Tibial artery (tissue), 4 donors: ENCODE results near the gene PTGR1.
A peak's percentile ranks its signal among the peaks of the same experiment; 100 is the strongest.

Experiments
- DNase-seq, 2 donors: peaks; one replicate each; pipeline ENCODE4 v3.0.0-alpha.2; 2019
- H3K27ac ChIP-seq, 2 donors: fragments of 200-600 bp; sonication (generic) in 1 of 2; 1 replicate in 1 of 2; 2 replicates in 1 of 2; pipeline ENCODE4 v1.5.1; 2018 to 2019; ENCODE audit warnings: mild to moderate bottlenecking in 1 of 2
- H3K27me3 ChIP-seq, 2 donors: fragments of 200-600 bp; sonication (generic) in 1 of 2; one replicate each; pipeline versions ENCODE4 v1.5.1 to v1.6.0; 2016 to 2019
- H3K36me3 ChIP-seq, 3 donors: fragments of 200-600 bp; sonication (generic) in 2 of 3; one replicate each; pipeline ENCODE4 v1.5.1; 2016 to 2019; ENCODE audit warnings: mild to moderate bottlenecking in 2 of 3
- H3K4me1 ChIP-seq, 4 donors: fragments of 200-600 bp; sonication (generic) in 2 of 4; 1 replicate in 3 of 4; 2 replicates in 1 of 4; pipeline ENCODE4 v1.5.1; 2016 to 2019
- H3K4me3 ChIP-seq, 2 donors: fragments of 200-600 bp; sonication (generic) in 1 of 2; 1 replicate in 1 of 2; 2 replicates in 1 of 2; pipeline ENCODE4 v1.5.1; 2018 to 2019; ENCODE audit warnings: mild to moderate bottlenecking in 2 of 2
- H3K9me3 ChIP-seq, 3 donors: fragments of 200-600 bp; sonication (generic) in 1 of 3; one replicate each; pipeline ENCODE4 v1.5.1; 2016 to 2019
- intact Hi-C: fragments of 100-400 bp; cut with DNase I; formaldehyde crosslinking; loops from one replicate; pipeline ENCODE4 v1.15.0; 2023; ENCODE audit warnings: low total_unique reads
- TF ChIP-seq, protein P1 (sequence below), 2 experiments: fragments of 200-600 bp in 1 of 2; fragments of 450-650 bp in 1 of 2; IDR thresholded peaks; one replicate each; pipeline ENCODE4 v1.5.1; 2017 to 2019; ENCODE audit warnings: antibody characterized with exemption in 2 of 2, mild to moderate bottlenecking in 1 of 2, moderate library complexity in 1 of 2

Gene PTGR1

DNA sequence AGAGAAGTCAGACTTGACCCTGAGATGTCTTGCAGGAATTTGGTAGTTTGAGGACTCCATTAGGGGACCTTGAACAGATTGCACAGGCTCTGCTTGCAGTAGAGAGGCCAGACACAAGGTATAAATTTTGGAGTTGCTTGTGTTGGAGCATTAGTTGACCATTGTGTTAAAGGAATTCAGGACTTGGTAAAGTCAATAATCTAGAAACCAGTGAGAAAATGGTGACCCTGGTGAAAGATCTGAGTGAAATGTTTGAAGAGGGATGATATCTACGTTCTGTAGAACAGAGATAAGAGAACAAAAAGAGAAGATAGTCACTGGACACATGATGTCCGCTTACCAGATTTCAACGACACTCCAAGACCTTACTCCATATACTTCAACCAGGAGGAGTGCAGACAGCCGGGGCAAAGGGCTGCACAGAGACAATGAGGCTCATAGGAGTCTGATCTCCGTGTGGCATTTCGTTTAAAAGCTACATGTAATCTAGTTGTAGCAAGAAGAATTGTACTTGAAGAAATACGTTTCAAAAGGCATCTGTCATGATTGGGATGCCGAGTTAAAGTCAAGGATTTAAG, 44.8 kb upstream of the PTGR1 start:
- Histone ChIP-seq H3K4me1 (peaks cover 0 to 3% (median 0%) of the 10 kb centered on the region in 4 donors), H3K27ac (no peak overlapping the region), H3K4me3 (no peak overlapping the region), H3K36me3 (peaks cover 0 to 12% (median 6%) of the 10 kb centered on the region in 3 donors), H3K9me3 (no peaks in the 10 kb centered on the region), H3K27me3 (no peaks in the 10 kb centered on the region)
- TF ChIP-seq, protein P1, sequence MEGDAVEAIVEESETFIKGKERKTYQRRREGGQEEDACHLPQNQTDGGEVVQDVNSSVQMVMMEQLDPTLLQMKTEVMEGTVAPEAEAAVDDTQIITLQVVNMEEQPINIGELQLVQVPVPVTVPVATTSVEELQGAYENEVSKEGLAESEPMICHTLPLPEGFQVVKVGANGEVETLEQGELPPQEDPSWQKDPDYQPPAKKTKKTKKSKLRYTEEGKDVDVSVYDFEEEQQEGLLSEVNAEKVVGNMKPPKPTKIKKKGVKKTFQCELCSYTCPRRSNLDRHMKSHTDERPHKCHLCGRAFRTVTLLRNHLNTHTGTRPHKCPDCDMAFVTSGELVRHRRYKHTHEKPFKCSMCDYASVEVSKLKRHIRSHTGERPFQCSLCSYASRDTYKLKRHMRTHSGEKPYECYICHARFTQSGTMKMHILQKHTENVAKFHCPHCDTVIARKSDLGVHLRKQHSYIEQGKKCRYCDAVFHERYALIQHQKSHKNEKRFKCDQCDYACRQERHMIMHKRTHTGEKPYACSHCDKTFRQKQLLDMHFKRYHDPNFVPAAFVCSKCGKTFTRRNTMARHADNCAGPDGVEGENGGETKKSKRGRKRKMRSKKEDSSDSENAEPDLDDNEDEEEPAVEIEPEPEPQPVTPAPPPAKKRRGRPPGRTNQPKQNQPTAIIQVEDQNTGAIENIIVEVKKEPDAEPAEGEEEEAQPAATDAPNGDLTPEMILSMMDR (IDR thresholded peaks at IDR 0.05): no peak
- intact Hi-C loops: no loop called here
- DNase-seq: no peak

GRCh38 chr9:111637421-111637950, 38.0 kb upstream of the PTGR1 start:
- no peak for DNase-seq
- H3K27me3 ChIP-seq: no peaks in the 10 kb centered on the region
- no peaks in the 10 kb centered on the region for H3K9me3 ChIP-seq
- H3K27ac ChIP-seq: no peak overlapping the region
- TF ChIP-seq, protein P1 (IDR thresholded peaks at IDR 0.05): no peak
- H3K4me3 ChIP-seq: no peak overlapping the region
- peaks cover 0 to 13% (median 6%) of the 10 kb centered on the region in 4 donors for H3K4me1 ChIP-seq
- H3K36me3 ChIP-seq: no peaks in the 10 kb centered on the region
- intact Hi-C loops: no loop called here

GRCh38 chr9:111634860-111635259, 35.4 kb upstream of the PTGR1 start:
- H3K27ac ChIP-seq: no peak overlapping the region
- TF ChIP-seq, protein P1 (IDR thresholded peaks at IDR 0.05): no peak
- DNase-seq: no peak
- H3K27me3 ChIP-seq: no peaks in the 10 kb centered on the region
- no peaks in the 10 kb centered on the region for H3K36me3 ChIP-seq
- no peaks in the 10 kb centered on the region for H3K9me3 ChIP-seq
- intact Hi-C loops: no loop called here
- peaks cover 0 to 27% (median 18%) of the 10 kb centered on the region in 4 donors for H3K4me1 ChIP-seq
- H3K4me3 ChIP-seq: no peak overlapping the region

DNA sequence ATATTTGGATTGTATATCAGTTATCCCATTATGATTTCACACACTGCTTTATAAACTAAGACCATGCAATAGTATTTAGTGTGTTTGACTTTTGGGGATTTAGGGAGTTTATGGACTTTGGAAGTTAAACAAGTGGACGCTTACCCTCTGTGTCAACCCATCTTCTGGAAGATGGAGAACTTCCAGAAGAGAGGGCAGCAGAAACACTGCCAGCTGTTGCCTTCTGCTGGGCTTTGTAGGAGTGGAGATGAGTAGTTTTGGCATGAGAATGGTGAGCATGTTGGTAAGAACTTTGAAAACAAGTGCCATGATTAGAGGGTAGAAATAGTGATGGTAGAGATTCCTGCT, 33.9 kb upstream of the PTGR1 start:
- Histone ChIP-seq H3K27me3 (no peaks in the 10 kb centered on the region), H3K9me3 (no peaks in the 10 kb centered on the region), H3K27ac (no peak overlapping the region), H3K36me3 (no peaks in the 10 kb centered on the region), H3K4me1 (peaks cover 0 to 27% (median 18%) of the 10 kb centered on the region in 4 donors), H3K4me3 (no peak overlapping the region)
- TF ChIP-seq, protein P1 (IDR thresholded peaks at IDR 0.05): no peak
- intact Hi-C loops: no loop called here
- no peak for DNase-seq

GRCh38 chr9:111632695-111633388, 33.4 kb upstream of the PTGR1 start:
- Histone ChIP-seq H3K9me3 (no peaks in the 10 kb centered on the region), H3K4me3 (peak overlapping the region; percentile 74 to 94), H3K27me3 (no peaks in the 10 kb centered on the region), H3K36me3 (no peaks in the 10 kb centered on the region), H3K4me1 (peaks cover 0 to 27% (median 18%) of the 10 kb centered on the region in 4 donors), H3K27ac (no peak overlapping the region)
- TF ChIP-seq, protein P1 (IDR thresholded peaks at IDR 0.05): no peak
- no peak for DNase-seq
- intact Hi-C loops: no loop called here
